Fibroblast of gingiva (primary cell): ENCODE measurements around the gene PRKAG2.
A peak's percentile ranks its signal among the peaks of the same experiment; 100 is the strongest.

ENCODE experiments used
- DNase-seq: peaks from one replicate; pipeline ENCODE4 v3.0.0-alpha.2; 2011; ENCODE audit warnings: low read depth

PRKAG2 gene

GRCh38 chr7:151590850-151591771 lies 285.8 kb downstream of the PRKAG2 start:
- DNase-seq: no peak

GRCh38 chr7:151590071-151590849 lies 286.7 kb downstream of the PRKAG2 start:
- no peak for DNase-seq

GRCh38 chr7:151588982-151589381 lies 287.9 kb downstream of the PRKAG2 start:
- no peak for DNase-seq

- no peak for DNase-seq
Measured at GRCh38 chr7:151586531-151587260, 290.2 kb downstream of the PRKAG2 start.

GRCh38 chr7:151585744-151586393 lies 291.0 kb downstream of the PRKAG2 start:
- no peak for DNase-seq

GRCh38 chr7:151581741-151582140 lies 295.2 kb downstream of the PRKAG2 start:
- no peak for DNase-seq

GRCh38 chr7:151579644-151580043 lies 297.3 kb downstream of the PRKAG2 start:
- no peak for DNase-seq

- no peak for DNase-seq
Measured at GRCh38 chr7:151575410-151575809, 301.5 kb downstream of the PRKAG2 start.

- peak; percentile 40 for DNase-seq
Measured at GRCh38 chr7:151573046-151573445, 303.9 kb downstream of the PRKAG2 start.

- peak; percentile 71 for DNase-seq
Measured at GRCh38 chr7:151572136-151572535, 304.8 kb downstream of the PRKAG2 start.

- no peak for DNase-seq
Measured at GRCh38 chr7:151571471-151571870, 305.4 kb downstream of the PRKAG2 start.

GRCh38 chr7:151570366-151570915 lies 306.5 kb downstream of the PRKAG2 start:
- DNase-seq: no peak

- no peak for DNase-seq
Measured at GRCh38 chr7:151568956-151569940, 307.7 kb downstream of the PRKAG2 start.

GRCh38 chr7:151566897-151567320 lies 310.0 kb downstream of the PRKAG2 start:
- peak; percentile 67 for DNase-seq

GRCh38 chr7:151565541-151565940 lies 311.4 kb downstream of the PRKAG2 start:
- no peak for DNase-seq

GRCh38 chr7:151560243-151560642 lies 316.7 kb downstream of the PRKAG2 start:
- DNase-seq: no peak

GRCh38 chr7:151559557-151560183 lies 317.2 kb downstream of the PRKAG2 start:
- DNase-seq: no peak

GRCh38 chr7:151558575-151558974 lies 318.3 kb downstream of the PRKAG2 start:
- no peak for DNase-seq

- no peak for DNase-seq
Measured at GRCh38 chr7:151556592-151556991, 320.3 kb downstream of the PRKAG2 start.

GRCh38 chr7:151553356-151553755 lies 323.6 kb downstream of the PRKAG2 start:
- DNase-seq: no peak
